ENCODE measurements around the gene PGM5. TPM values are rescaled to one million over a fixed set of nuclear protein-coding genes. Genes with fewer than 3 reads are reported as not detected.
A peak's percentile ranks its signal among the peaks of the same experiment; 100 is the strongest.

Gene PGM5
- total and polyA plus RNA-seq, 2 experiments from 2014 or later = 2.5 to 38.8 TPM

DNA sequence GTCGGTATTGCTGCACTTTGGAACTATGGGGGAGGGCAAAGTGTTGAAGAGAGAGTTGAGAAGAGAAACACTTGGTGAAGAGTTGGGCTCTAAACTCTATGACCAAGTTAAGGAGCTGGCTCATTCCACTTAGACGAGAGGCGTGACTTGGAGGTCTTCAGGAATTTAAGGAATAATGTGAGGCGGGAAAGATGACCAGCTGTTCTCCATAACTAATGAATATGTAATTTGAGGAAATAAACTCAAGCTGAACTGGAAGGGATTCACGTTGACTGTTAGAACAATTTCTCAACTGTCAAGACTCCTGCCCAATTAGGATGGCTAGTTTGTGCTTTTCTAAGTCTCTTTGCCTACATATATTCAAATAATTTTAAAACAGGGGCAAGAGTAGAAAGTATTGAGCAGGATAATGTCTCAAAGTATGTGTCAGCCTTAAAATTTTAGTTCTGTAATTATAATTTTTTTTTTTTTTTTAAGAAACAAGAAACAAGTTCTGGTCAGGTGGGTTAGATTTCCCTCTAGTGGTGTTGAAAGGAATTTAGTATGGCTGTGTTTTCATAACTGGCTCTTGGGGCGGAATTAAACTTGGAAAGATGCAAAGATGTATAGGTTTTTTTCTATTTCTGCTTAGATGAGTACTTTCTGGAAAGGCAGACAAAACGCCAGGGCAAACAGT is 150.9 kb downstream of the PGM5 start:
- no peak overlapping the region for H3K27ac ChIP-seq

GRCh38 chr9:68507806-68508145 is 151.4 kb downstream of the PGM5 start:
- DNase-seq (ENCODE audit: low spot score) = no peak
- WGBS (ENCODE audit: low lambda C conversion rate, missing lambda C conversion rate) = 58% methylated on average over 2 of the region's 2 CpGs
- no peak for TF ChIP-seq CTCF (IDR thresholded peaks at IDR 0.05; ENCODE audit: poor library complexity)
- TF ChIP-seq EZH2phosphoT487 (IDR thresholded peaks at IDR 0.05; ENCODE audit: low read depth, severe bottlenecking, unreplicated experiment) = no peak
- no peak for TF ChIP-seq EZH2 (IDR thresholded peaks at IDR 0.05; ENCODE audit: borderline replicate concordance)
- Histone ChIP-seq H3K9me2 (replicated peaks; ENCODE audit: insufficient read depth) (no peaks in the 10 kb centered on the region), H3K4me1 (ENCODE audit: insufficient read depth) (no peaks in the 10 kb centered on the region), H3K36me3 (replicated peaks; ENCODE audit: insufficient read depth, low read depth) (no peaks in the 10 kb centered on the region), H3K4me2 (no peak overlapping the region), H3K9me3 (ENCODE audit: low read depth) (no peaks in the 10 kb centered on the region), H3K4me3 (no peak overlapping the region), H2AFZ (no peak overlapping the region), H3K27me3 (no peaks in the 10 kb centered on the region), H3K79me2 (no peaks in the 10 kb centered on the region), H3K27ac (no peak overlapping the region), H4K20me1 (ENCODE audit: insufficient read depth, poor library complexity, severe bottlenecking) (no peaks in the 10 kb centered on the region)

More for the DNA sequence above, 150.9 kb downstream of the PGM5 start:
- no peak for TF ChIP-seq EZH2phosphoT487 (IDR thresholded peaks at IDR 0.05; ENCODE audit: low read depth, severe bottlenecking, unreplicated experiment)
- peak; percentile 74 for TF ChIP-seq CTCF (IDR thresholded peaks at IDR 0.05; ENCODE audit: poor library complexity)
- WGBS (ENCODE audit: low lambda C conversion rate, missing lambda C conversion rate) = 50% methylated on average over 7 of the region's 7 CpGs
- H3K9me2 ChIP-seq (replicated peaks; ENCODE audit: insufficient read depth) = no peaks in the 10 kb centered on the region
- H3K79me2 ChIP-seq = no peaks in the 10 kb centered on the region
- no peaks in the 10 kb centered on the region for H3K4me1 ChIP-seq (ENCODE audit: insufficient read depth)
- peak; percentile 46 for DNase-seq (ENCODE audit: low spot score)
- H4K20me1 ChIP-seq (ENCODE audit: insufficient read depth, poor library complexity, severe bottlenecking) = no peaks in the 10 kb centered on the region
- H3K36me3 ChIP-seq (replicated peaks; ENCODE audit: insufficient read depth, low read depth) = no peaks in the 10 kb centered on the region
- no peaks in the 10 kb centered on the region for H3K9me3 ChIP-seq (ENCODE audit: low read depth)
- no peaks in the 10 kb centered on the region for H3K27me3 ChIP-seq
- H3K4me2 ChIP-seq = no peak overlapping the region
- H2AFZ ChIP-seq = no peak overlapping the region
- H3K4me3 ChIP-seq = no peak overlapping the region

DNA sequence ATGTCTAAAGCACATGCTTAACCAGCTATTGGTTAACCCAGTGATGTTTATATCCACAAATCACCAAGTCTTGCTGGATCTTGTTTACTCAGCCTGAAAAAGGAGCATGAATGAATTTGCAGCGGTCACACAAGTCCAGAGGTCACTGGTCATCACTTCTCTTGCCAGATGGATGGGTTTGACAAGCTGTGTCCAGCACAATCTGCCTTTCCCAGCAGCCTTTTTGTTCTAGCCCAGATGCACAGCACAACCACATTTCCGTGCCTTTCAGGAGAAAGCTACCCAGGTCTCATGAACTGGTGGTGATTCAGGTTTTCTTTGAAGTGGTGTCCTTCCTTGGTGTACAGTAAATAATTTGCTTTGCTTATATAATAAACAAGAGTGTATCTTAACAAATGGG is 152.1 kb downstream of the PGM5 start:
- no peaks in the 10 kb centered on the region for H3K79me2 ChIP-seq
- H3K9me3 ChIP-seq (ENCODE audit: low read depth) = no peaks in the 10 kb centered on the region
- TF ChIP-seq EZH2phosphoT487 (IDR thresholded peaks at IDR 0.05; ENCODE audit: low read depth, severe bottlenecking, unreplicated experiment) (no peak), CTCF (IDR thresholded peaks at IDR 0.05; ENCODE audit: poor library complexity) (no peak), EZH2 (IDR thresholded peaks at IDR 0.05; ENCODE audit: borderline replicate concordance) (no peak)
- H3K4me1 ChIP-seq (ENCODE audit: insufficient read depth) = no peaks in the 10 kb centered on the region
- DNase-seq (ENCODE audit: low spot score) = no peak
- no peak overlapping the region for H3K4me3 ChIP-seq
- H3K9me2 ChIP-seq (replicated peaks; ENCODE audit: insufficient read depth) = no peaks in the 10 kb centered on the region
- no peaks in the 10 kb centered on the region for H3K27me3 ChIP-seq
- H3K4me2 ChIP-seq = no peak overlapping the region
- 75% methylated on average over 2 of the region's 2 CpGs for WGBS (ENCODE audit: low lambda C conversion rate, missing lambda C conversion rate)
- no peak overlapping the region for H2AFZ ChIP-seq
- no peaks in the 10 kb centered on the region for H3K36me3 ChIP-seq (replicated peaks; ENCODE audit: insufficient read depth, low read depth)
- H3K27ac ChIP-seq = no peak overlapping the region
- H4K20me1 ChIP-seq (ENCODE audit: insufficient read depth, poor library complexity, severe bottlenecking) = no peaks in the 10 kb centered on the region

- Histone ChIP-seq H4K20me1 (ENCODE audit: insufficient read depth, poor library complexity, severe bottlenecking) (no peaks in the 10 kb centered on the region), H2AFZ (no peak overlapping the region), H3K4me1 (ENCODE audit: insufficient read depth) (peaks cover 2% of the 10 kb centered on the region), H3K9me2 (replicated peaks; ENCODE audit: insufficient read depth) (no peaks in the 10 kb centered on the region), H3K4me3 (no peak overlapping the region), H3K9me3 (ENCODE audit: low read depth) (no peaks in the 10 kb centered on the region), H3K27me3 (no peaks in the 10 kb centered on the region), H3K27ac (no peak overlapping the region), H3K4me2 (no peak overlapping the region), H3K79me2 (no peaks in the 10 kb centered on the region), H3K36me3 (replicated peaks; ENCODE audit: insufficient read depth, low read depth) (no peaks in the 10 kb centered on the region)
- no peak for TF ChIP-seq EZH2 (IDR thresholded peaks at IDR 0.05; ENCODE audit: borderline replicate concordance)
- no peak for TF ChIP-seq CTCF (IDR thresholded peaks at IDR 0.05; ENCODE audit: poor library complexity)
- no peak for TF ChIP-seq EZH2phosphoT487 (IDR thresholded peaks at IDR 0.05; ENCODE audit: low read depth, severe bottlenecking, unreplicated experiment)
- DNase-seq (ENCODE audit: low spot score) = no peak
These were observed 153.3 kb downstream of the PGM5 start for GRCh38 chr9:68509689-68510088.

Data from hepatocyte (in vitro differentiated cells).